GM12878 (cell line): ENCODE data around the gene SLC12A6. TPM values are rescaled to one million over a fixed set of nuclear protein-coding genes. Genes with fewer than 3 reads are reported as not detected.

ENCODE experiments used
- MYC ChIP-seq: IDR thresholded peaks from 2 replicates; pipeline ENCODE4 v1.6.1; 2011; ENCODE audit warnings: mild to moderate bottlenecking, low read length, moderate library complexity, inconsistent platforms; ENCODE audit not compliant: insufficient read depth, insufficient replicate concordance, insufficient read length, severe bottlenecking
- ZNF687 ChIP-seq: fragments of 450-650 bp; IDR thresholded peaks from 2 replicates; pipeline ENCODE4 v1.6.1; 2017; ENCODE audit warnings: mild to moderate bottlenecking, moderate library complexity
- polyA plus RNA-seq, 11 experiments: library from polyadenylated mRNA; depleted of rRNA in 4 of 11; unstranded in 6 of 11; stranded (reverse) in 5 of 11; fragments of >200 nt; fragmentation: Nextera tagmentation in 4 of 11; fragmentation: Illumina TruSeq in 1 of 11; extraction: Ambion mirVana in 4 of 11; extraction: Trizol in 1 of 11; gene quantifications; 1 replicate in 1 of 11; 2 replicates in 10 of 11; pipeline versions ENCODE4 v1.2.1 to v1.2.3, GENCODE V29; 2011 to 2016; ENCODE audit warnings: inconsistent platforms in 2 of 11, missing spikeins in 2 of 11, low read depth in 1 of 11
- total RNA-seq, 4 experiments: library from RNA; depleted of rRNA in 3 of 4; stranded (reverse); fragments of >200 nt in 3 of 4; fragmentation: Illumina TruSeq in 1 of 4; extraction: Trizol in 1 of 4; gene quantifications; 2 replicates each; pipeline versions ENCODE4 v1.2.1 to v1.2.3, GENCODE V29; 2013 to 2021
- TF ChIP-seq, protein P1 (sequence below): fragments of 450-650 bp; IDR thresholded peaks from 2 replicates; pipeline ENCODE4 v1.6.1; 2016; ENCODE audit warnings: mild to moderate bottlenecking, moderate library complexity, borderline replicate concordance

The SLC12A6 gene
- total and polyA plus RNA-seq, 10 of the 15 experiments (the other 5 are each of a cell fraction or from before 2014, with no cell fraction given) = 4.7 to 94.4 (median 34.2) TPM

DNA sequence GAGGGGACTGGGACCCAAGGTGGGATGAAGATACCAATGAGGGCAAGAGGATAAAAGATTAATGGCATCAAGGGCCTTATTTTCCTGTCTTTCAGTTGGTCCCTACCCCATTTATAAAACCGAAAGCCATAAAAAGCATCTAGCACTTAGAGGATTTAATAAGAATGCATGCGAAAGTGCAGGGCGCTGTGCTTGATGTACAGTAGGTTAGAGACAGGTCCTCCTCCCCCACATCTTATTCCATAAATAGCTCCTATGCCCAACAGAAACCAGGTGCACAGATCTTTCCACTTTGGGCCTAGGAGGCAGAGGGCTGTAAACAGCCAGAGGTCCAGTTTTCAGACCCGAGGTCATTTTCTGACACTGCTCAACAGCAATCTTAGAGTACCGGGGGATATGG lies 28.3 kb upstream of the SLC12A6 start (continued):
- TF ChIP-seq, protein P1, sequence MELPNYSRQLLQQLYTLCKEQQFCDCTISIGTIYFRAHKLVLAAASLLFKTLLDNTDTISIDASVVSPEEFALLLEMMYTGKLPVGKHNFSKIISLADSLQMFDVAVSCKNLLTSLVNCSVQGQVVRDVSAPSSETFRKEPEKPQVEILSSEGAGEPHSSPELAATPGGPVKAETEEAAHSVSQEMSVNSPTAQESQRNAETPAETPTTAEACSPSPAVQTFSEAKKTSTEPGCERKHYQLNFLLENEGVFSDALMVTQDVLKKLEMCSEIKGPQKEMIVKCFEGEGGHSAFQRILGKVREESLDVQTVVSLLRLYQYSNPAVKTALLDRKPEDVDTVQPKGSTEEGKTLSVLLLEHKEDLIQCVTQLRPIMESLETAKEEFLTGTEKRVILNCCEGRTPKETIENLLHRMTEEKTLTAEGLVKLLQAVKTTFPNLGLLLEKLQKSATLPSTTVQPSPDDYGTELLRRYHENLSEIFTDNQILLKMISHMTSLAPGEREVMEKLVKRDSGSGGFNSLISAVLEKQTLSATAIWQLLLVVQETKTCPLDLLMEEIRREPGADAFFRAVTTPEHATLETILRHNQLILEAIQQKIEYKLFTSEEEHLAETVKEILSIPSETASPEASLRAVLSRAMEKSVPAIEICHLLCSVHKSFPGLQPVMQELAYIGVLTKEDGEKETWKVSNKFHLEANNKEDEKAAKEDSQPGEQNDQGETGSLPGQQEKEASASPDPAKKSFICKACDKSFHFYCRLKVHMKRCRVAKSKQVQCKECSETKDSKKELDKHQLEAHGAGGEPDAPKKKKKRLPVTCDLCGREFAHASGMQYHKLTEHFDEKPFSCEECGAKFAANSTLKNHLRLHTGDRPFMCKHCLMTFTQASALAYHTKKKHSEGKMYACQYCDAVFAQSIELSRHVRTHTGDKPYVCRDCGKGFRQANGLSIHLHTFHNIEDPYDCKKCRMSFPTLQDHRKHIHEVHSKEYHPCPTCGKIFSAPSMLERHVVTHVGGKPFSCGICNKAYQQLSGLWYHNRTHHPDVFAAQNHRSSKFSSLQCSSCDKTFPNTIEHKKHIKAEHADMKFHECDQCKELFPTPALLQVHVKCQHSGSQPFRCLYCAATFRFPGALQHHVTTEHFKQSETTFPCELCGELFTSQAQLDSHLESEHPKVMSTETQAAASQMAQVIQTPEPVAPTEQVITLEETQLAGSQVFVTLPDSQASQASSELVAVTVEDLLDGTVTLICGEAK = no peak
- TF ChIP-seq MYC (no peak), ZNF687 (no peak)
- TF ChIP-seq, all 136 proteins: peak for 0
